Effector CD8-positive, alpha-beta T cell (primary cell): ENCODE data around the gene NLGN1.
"Not testable (repeated sequence)": the region's sequence is repeated elsewhere in the genome, so short reads cannot be mapped to it uniquely, and the experiment has no call there.

ENCODE experiments used
- DNase-seq: peaks from one replicate; lab custom pipeline; 2025; lab: John Stamatoyannopoulos, UW

Gene NLGN1

GRCh38 chr3:173429527-173429926 is 32.0 kb downstream of the NLGN1 start:
- DNase-seq, result no peak

GRCh38 chr3:173430576-173430975 is 33.0 kb downstream of the NLGN1 start:
- DNase-seq, result no peak

GRCh38 chr3:173439004-173439403 is 41.5 kb downstream of the NLGN1 start:
- DNase-seq, result no peak

GRCh38 chr3:173440514-173440913 is 43.0 kb downstream of the NLGN1 start:
- DNase-seq, result no peak

- DNase-seq, result not testable (repeated sequence)
Measured at GRCh38 chr3:173451561-173451960, 54.0 kb downstream of the NLGN1 start.

GRCh38 chr3:173463250-173463649 is 65.7 kb downstream of the NLGN1 start:
- DNase-seq, result no peak

- DNase-seq, result no peak
Measured at GRCh38 chr3:173465112-173465511, 67.6 kb downstream of the NLGN1 start.

GRCh38 chr3:173465898-173466678 is 68.5 kb downstream of the NLGN1 start:
- DNase-seq, result no peak

GRCh38 chr3:173467501-173467900 is 70.0 kb downstream of the NLGN1 start:
- no peak for DNase-seq

- no peak for DNase-seq
Measured at GRCh38 chr3:173473237-173473636, 75.7 kb downstream of the NLGN1 start.

GRCh38 chr3:173479301-173479700 is 81.8 kb downstream of the NLGN1 start:
- no peak for DNase-seq

- DNase-seq, result no peak
Measured at GRCh38 chr3:173501931-173502489, 104.5 kb downstream of the NLGN1 start.

GRCh38 chr3:173502983-173503568 is 105.5 kb downstream of the NLGN1 start:
- DNase-seq, result no peak

- DNase-seq, result no peak
Measured at GRCh38 chr3:173510565-173510964, 113.0 kb downstream of the NLGN1 start.

GRCh38 chr3:173513123-173513522 is 115.6 kb downstream of the NLGN1 start:
- no peak for DNase-seq

- DNase-seq, result no peak
Measured at GRCh38 chr3:173529062-173529711, 131.6 kb downstream of the NLGN1 start.

- DNase-seq, result no peak
Measured at GRCh38 chr3:173531602-173532001, 134.1 kb downstream of the NLGN1 start.

GRCh38 chr3:173538410-173538809 is 140.9 kb downstream of the NLGN1 start:
- no peak for DNase-seq

GRCh38 chr3:173545590-173545989 is 148.0 kb downstream of the NLGN1 start:
- DNase-seq, result not testable (repeated sequence)

GRCh38 chr3:173547070-173547469 is 149.5 kb downstream of the NLGN1 start:
- no peak for DNase-seq

GRCh38 chr3:173548261-173548660 is 150.7 kb downstream of the NLGN1 start:
- no peak for DNase-seq

GRCh38 chr3:173552526-173552925 is 155.0 kb downstream of the NLGN1 start:
- no peak for DNase-seq
